ENCODE measurements around the gene PRPSAP1.
"Not testable (repeated sequence)": the region's sequence is repeated elsewhere in the genome, so short reads cannot be mapped to it uniquely, and the experiment has no call there.

Gene PRPSAP1

GRCh38 chr17:76359776-76360175, 6.1 kb upstream of the PRPSAP1 start:
- not testable (repeated sequence) for DNase-seq (ENCODE audit: low spot score)

DNA sequence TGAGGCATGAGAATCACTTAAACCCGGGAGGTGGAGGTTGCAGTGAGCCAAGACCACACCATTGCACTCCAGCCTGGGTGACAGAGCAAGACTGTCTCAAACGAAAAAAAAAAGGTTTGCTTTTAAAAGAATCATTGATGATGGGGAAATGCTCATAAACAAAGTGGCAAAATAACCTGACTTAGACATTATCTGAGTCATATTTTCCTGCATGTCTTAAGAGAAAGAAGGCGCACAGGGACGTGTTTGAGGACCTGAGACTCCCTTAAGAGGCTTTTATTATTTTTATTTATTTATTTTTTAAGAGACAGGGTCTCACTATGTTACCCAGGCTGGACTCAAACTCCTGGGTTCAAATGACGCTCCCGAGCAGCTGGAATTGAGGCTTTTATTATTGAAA, 5.7 kb upstream of the PRPSAP1 start:
- DNase-seq (ENCODE audit: low spot score), result no peak

- DNase-seq (ENCODE audit: low spot score), result no peak
Measured at GRCh38 chr17:76357597-76358158, 4.0 kb upstream of the PRPSAP1 start.

DNA sequence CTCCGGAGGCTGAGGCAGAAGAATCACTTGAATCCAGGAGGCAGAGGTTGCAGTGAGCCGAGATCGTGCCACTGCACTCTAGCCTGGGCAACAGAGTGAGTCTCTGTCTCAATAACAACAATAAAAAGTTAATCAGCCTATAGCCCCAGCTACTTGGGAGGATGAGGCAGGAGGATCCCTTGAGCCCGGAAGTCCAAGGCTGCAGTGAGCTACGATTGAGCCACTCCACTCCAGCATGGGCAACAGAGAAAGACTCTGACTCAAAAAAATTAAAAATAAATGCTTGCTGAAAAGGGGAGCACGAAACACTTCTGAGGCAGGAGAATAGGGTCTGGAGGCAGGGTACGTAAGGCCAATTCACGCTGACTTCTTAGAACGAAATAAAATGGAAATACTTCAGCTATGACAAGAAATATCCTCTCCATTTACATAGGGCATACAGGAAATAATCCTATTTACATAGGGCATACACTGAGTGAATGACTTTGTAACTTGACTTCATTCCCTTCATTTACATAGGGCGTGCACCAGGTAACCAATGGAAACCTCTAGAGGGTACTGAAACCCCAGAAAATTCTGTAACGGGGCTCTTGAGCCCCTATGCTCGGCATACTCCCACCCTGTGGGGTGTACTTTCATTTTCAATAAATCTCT, 3.2 kb upstream of the PRPSAP1 start:
- no peak for DNase-seq (ENCODE audit: low spot score)

DNA sequence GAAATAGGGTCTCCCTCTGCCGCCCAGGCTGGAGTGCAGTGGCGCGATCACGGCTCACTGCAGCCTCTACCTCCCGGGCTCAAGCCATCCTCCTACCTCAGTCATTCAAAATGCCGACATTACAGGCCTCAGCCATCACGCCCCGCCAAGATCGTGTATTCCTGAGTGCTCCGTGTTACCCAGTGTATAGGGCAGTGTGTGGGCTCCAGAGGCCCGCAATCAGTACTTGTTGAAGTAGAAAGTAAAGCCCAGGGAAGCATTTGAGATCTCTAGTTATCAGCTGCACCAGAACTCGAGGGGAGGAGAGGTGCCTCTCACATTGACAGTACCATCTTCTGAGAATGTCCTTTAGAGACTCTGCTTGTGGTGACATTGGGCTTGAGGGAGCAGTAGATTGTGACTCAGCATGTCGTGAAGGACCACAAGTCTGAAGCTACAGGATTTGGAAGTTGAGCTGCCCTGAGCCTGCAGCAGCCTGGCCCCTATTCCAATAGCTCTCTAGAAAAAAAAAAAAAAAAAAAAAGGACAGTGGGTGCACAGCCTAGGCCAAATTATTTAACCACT, 1.1 kb upstream of the PRPSAP1 start:
- DNase-seq (ENCODE audit: low spot score), result no peak

- DNase-seq (ENCODE audit: low spot score), result no peak
Measured at GRCh38 chr17:76354317-76354729, 607 bp upstream of the PRPSAP1 start.

- DNase-seq (ENCODE audit: low spot score), result no peak
Measured at GRCh38 chr17:76353004-76353598, 615 bp downstream of the PRPSAP1 start.

DNA sequence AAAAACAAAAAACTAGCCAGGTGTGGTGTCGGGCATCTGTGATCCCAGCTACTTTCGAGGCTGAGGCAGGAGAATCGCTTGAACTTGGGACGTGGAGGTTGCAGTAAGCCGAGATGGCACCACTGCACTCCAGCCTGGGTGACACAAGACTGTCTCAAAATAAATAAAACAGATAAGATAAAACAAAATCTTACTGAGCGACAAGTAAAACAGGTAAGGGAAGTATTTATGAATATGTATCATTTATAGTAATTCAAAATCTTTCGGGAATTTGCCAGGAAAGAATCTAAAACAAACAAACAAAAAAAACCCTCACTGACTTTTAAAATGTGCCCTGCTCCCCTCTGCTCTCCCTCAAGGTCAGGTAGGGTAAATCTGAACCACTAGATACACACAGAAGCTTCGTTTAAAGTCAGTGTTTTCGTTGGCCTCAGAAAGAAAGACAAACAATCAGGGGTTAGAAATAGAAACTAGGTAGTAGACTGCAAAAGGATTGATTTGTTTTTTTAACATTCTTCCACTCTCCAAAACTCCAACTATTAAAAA, 2.1 kb downstream of the PRPSAP1 start:
- DNase-seq (ENCODE audit: low spot score), result no peak

DNA sequence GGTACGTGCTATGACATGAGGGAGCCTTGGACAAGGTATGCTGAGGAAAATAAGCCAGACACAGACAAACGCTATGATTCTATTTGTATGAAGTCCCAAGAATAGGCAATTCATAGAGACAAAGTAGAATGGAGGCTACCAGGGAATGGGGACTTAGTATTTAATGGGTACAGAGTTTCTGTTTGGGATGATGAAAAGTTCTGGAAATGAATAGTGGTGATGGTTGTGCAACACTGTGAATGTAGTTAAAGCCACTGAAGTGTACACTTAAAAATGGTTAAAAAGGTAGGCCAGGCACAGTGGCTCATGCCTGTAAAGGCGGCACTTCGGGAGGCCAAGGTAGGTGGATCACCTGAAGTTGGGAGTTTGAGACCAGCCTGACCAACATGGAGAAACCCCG, 3.3 kb downstream of the PRPSAP1 start:
- no peak for DNase-seq (ENCODE audit: low spot score)

DNA sequence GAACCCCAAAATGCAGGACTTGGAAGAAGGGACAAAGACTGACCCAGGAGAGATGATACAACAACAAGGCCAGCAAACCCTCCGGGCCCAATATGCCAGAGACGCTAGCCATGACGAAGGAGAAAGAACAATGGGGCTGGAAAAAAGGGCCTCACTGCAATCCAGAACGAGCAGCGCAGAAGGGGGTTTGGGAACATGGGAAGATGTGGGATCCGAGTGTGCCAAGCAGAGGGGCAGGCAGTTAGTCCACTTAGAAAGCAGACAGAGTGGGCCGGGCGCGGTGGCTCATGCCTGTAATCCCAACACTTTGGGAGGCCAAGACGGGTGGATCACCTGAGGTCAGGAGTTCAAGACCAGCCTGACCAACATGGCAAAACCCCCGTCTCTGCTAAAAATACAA, 6.8 kb downstream of the PRPSAP1 start:
- DNase-seq (ENCODE audit: low spot score), result not testable (repeated sequence)

- DNase-seq (ENCODE audit: low spot score), result no peak
Measured at GRCh38 chr17:76345377-76345974, 8.2 kb downstream of the PRPSAP1 start.

GRCh38 chr17:76343106-76343505, 10.6 kb downstream of the PRPSAP1 start:
- DNase-seq (ENCODE audit: low spot score), result no peak

- no peak for DNase-seq (ENCODE audit: low spot score)
Measured at GRCh38 chr17:76341301-76341700, 12.4 kb downstream of the PRPSAP1 start.

DNA sequence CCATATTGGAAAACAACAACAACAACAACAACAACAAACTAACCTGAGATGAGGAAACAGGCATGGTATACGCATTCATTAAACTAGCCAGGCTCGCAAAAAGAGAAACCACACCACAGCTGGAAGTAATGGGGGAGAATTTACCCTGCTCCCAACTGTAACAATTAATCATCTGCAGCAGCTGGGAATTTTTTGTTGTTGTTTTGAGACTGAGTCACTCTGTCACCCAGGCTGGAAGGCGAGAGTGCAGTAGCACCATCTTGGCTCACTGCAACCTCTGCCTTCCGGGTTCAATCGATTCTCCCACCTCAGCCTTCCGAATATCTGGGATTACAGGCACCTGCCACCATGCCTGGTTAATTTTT, 16.3 kb downstream of the PRPSAP1 start:
- DNase-seq (ENCODE audit: low spot score), result no peak

- DNase-seq (ENCODE audit: low spot score), result no peak
Measured at GRCh38 chr17:76336756-76337412, 16.8 kb downstream of the PRPSAP1 start.

- no peak for DNase-seq (ENCODE audit: low spot score)
Measured at GRCh38 chr17:76335716-76336381, 17.9 kb downstream of the PRPSAP1 start.

DNA sequence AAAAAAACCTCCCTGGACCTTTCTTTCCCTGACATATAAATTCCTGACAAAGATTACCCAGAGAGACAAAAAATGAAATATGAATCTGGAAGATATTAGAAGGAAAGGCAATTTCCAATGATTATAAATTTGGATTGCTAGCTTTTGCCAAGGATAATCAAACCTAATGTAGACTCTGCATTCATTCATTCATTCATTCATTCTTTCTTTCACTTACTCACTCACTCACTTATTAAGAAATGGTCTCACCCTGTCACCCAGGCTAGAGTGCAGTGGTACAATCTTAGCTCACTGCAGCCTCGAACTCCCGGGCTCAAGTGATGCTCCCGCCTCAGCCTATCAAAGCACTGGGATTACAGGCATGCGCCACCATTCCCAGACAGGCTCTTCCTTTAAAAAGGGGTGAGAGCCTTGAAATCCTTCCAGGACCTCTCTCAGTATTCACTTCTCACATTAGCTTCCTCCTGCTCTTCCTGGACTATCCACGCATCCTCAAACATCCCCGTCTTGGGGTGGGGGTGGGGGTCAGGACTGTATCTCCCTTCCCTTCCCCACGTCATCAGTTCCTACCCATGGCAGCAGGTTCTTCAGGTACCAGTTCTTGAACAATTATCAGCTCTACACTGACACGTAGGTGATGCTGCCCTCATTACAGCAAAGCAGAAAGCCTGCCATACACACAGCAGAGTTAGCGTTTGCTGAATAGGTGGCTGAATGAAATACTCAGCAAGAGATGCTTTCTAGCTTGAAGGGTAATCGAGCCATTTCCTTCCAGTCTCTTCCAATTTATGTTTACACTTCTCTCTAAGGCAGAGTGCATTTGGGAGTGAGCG, 19.8 kb downstream of the PRPSAP1 start:
- no peak for DNase-seq (ENCODE audit: low spot score)

DNA sequence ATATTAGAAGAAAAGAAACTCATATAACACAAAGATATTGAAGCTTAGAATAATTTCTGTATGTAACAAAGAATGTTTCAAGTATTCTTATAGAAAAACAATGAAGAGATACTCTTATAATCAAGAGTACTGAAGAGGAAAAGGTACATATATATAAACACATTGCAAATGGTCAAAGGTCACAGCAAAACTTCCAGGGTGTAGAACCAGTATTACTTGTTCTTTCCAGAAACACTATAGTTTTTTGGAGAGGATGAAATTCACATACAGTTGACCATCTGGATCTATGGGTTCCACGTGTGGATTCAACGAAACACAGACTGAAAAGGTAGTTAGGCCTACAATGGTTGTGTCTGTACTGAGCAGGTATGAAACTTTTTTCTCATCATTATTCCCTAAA, 22.6 kb downstream of the PRPSAP1 start:
- DNase-seq (ENCODE audit: low spot score), result no peak

GRCh38 chr17:76329664-76330063, 24.1 kb downstream of the PRPSAP1 start:
- DNase-seq (ENCODE audit: low spot score), result no peak

DNA sequence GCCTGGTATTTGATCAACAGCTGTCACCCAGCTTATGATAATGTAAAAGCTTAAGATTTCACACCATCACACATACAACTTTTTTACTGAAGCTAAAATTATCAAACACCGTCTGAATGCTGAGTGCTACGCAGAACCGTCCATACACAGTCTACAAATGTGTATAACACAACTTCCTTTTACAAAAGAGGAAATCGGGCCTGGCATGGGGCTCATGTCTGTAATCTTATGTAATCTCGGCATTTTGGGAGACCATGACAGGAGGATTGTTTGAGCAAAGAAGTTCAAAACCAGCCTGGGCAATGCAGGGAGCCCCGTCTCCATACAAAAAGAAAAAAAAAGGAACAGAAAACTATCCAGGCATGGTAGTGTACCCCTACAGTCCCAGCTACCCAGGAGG, 26.0 kb downstream of the PRPSAP1 start:
- no peak for DNase-seq (ENCODE audit: low spot score)

- DNase-seq (ENCODE audit: low spot score), result no peak
Measured at GRCh38 chr17:76326306-76326705, 27.4 kb downstream of the PRPSAP1 start.

Data from germinal center (tissue), 1 donor.